Umbilical cord (tissue), 2 donors: ENCODE results near the gene PCYT1A. TPM values are rescaled to one million over a fixed set of nuclear protein-coding genes. Genes with fewer than 3 reads are reported as not detected.
"Not testable (repeated sequence)": the region's sequence is repeated elsewhere in the genome, so short reads cannot be mapped to it uniquely, and the experiment has no call there.

Experiments used
- DNase-seq: peaks from one replicate; pipeline ENCODE4 v3.0.0-alpha.2; 2015; ENCODE audit warnings: low spot score
- total RNA-seq: library from RNA; depleted of rRNA; stranded (reverse); fragments of >200 nt; gene quantifications from one replicate; pipeline ENCODE4 v1.2.3, GENCODE V29; 2014; ENCODE audit warnings: low replicate concordance; ENCODE audit not compliant: insufficient read depth

Gene PCYT1A
- total RNA-seq, 1 donor from 2014 or later: 59.5 TPM

GRCh38 chr3:196192524-196193051 lies 94.9 kb downstream of the PCYT1A start:
- no peak for DNase-seq

- DNase-seq: no peak
These were observed 95.4 kb downstream of the PCYT1A start for GRCh38 chr3:196192036-196192523.

- no peak for DNase-seq
These were observed 97.8 kb downstream of the PCYT1A start for GRCh38 chr3:196189566-196190347.

- DNase-seq: no peak
These were observed 100.6 kb downstream of the PCYT1A start for GRCh38 chr3:196186651-196187573.

- DNase-seq: no peak
These were observed 102.6 kb downstream of the PCYT1A start for GRCh38 chr3:196184881-196185280.

GRCh38 chr3:196184169-196184432 lies 103.4 kb downstream of the PCYT1A start:
- not testable (repeated sequence) for DNase-seq

GRCh38 chr3:196181127-196181546 lies 106.4 kb downstream of the PCYT1A start:
- no peak for DNase-seq

- DNase-seq: no peak
These were observed 107.2 kb downstream of the PCYT1A start for GRCh38 chr3:196180346-196180745.

Other genes with a start within 250 kb of the PCYT1A start
- gene TFRC, start 205.6 kb downstream of the PCYT1A start, total RNA-seq: 136 TPM
- gene ZDHHC19, start 76.3 kb downstream of the PCYT1A start, total RNA-seq: 6.7 TPM
- 7.9 TPM for gene SLC51A, start 71.2 kb downstream of the PCYT1A start, total RNA-seq
- 17.3 TPM for gene DYNLT2B, start 30.5 kb upstream of the PCYT1A start, total RNA-seq
- gene TM4SF19, start 50.7 kb upstream of the PCYT1A start, total RNA-seq: not detected
- gene UBXN7, start 144.7 kb upstream of the PCYT1A start, total RNA-seq: 18.8 TPM
- 20.2 TPM for gene RNF168, start 216.0 kb upstream of the PCYT1A start, total RNA-seq
- not detected for gene SMCO1, start 227.6 kb upstream of the PCYT1A start, total RNA-seq